GM18499 (cell line): ENCODE data around the gene HERC4.
"Not testable (repeated sequence)": the region's sequence is repeated elsewhere in the genome, so short reads cannot be mapped to it uniquely, and the experiment has no call there.

Experiments used
- ATAC-seq: cut with Tn5 transposase; IDR thresholded peaks from one replicate; pipeline ENCODE4 v1.9.1; 2021; ENCODE audit warnings: moderate number of reproducible peaks; ENCODE audit not compliant: insufficient read depth, unreplicated experiment

Gene HERC4

DNA sequence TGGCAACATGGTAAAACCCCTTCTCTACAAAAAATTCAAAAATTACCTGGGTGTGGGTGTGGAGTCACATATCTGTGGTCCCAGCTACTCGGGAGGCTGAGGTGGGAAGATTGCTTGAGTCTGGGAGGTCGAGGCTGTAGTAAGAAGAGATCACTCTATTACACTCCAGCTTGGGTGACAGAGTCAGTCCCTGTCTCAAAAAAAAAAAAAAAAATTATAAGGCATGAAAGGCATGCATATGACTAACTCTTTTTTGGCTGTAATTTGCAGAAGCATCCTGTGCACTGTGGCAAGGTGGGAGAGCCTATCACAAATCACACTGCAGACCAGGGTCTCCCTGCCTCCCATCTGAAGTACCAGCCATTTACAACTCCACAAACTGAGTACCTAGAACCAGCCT is 20.1 kb upstream of the HERC4 start:
- no peak for ATAC-seq

DNA sequence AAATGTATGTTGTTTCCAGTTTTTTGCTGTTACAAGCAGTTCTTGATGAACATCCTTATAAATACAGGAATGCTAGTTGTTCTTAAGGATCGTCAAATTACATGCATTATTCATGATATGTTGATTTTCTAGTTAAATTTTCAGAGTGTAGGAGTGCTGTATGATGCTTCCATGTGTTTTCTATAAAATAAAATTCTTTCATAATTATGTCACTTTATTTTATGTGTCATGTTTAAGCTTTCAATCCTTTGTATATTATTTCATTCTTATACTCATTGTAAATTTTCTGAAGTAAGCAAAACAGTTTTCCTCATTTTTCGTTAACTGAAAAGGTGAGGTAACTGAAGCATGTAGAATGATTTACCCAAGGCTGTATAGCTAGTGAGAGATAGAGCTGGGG is 17.4 kb upstream of the HERC4 start:
- no peak for ATAC-seq

DNA sequence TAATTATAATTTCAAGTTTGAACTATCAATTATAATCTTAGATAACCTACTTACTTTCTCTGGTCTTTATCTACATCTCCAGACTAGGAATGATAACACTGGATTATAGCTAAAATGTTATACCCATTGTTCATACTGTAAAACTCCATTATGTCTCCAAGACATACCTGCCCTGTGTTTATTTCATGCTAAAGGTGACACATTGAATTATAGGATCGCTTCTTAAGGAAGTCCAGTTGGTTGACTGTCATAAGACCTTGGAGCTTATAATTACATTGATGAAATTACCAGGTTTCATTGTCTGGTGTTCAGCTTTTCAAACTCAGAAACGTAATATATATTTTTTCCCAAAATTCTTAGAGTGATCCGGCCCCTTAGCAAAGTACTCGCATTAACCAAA is 15.5 kb upstream of the HERC4 start:
- ATAC-seq: no peak

DNA sequence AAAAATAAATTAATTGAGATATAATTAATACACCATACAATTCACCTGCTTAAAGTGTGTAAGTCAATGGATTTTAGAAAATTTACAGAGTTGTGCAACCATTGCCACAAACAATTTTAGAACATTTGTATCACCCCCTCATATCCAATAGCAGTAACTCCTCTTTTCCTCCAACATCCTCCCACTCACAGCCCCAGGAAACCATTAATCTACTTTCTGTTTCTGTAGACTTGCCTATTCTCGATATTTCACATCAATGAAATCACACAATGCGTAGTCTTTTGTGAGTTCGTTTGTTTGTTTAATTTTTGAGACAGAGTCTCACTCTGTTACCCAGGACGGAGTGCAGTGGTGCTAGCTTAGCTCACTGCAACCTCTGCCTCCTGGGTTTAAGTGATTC is 13.7 kb upstream of the HERC4 start:
- ATAC-seq: no peak

DNA sequence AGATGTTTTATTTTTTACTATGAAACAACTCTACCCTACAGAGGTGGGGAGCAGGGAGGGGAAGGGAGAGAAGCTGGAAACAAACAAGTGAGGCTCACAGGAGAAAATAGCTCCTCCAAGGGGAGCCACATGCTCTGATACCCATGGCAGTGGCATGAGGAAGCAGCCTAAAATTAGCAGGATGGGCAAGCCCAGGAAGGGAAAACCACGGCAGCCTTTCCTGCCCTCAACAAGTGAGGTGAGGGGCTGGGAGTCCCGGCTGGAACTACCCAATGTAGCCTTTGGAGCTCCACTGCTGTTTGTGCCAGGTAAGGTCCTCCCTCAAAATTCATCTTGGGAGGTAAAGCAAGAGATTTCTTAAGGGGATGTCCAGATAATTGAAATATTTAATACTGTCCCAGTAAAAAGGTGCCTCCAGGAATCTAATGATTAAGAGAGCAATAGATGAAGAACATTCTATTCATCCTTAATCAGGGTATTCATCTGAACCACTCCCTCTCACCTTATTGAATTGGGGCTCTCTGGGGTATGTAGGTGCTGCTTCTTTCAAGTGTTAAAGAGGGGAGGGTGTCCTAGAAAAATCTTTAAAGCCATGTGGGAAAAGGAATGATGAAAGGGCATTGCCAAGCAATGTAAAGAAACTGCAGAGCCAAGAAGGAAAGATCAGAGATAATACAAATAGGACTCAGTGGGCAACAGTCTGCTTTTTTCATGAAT is 12.8 kb upstream of the HERC4 start:
- no peak for ATAC-seq

DNA sequence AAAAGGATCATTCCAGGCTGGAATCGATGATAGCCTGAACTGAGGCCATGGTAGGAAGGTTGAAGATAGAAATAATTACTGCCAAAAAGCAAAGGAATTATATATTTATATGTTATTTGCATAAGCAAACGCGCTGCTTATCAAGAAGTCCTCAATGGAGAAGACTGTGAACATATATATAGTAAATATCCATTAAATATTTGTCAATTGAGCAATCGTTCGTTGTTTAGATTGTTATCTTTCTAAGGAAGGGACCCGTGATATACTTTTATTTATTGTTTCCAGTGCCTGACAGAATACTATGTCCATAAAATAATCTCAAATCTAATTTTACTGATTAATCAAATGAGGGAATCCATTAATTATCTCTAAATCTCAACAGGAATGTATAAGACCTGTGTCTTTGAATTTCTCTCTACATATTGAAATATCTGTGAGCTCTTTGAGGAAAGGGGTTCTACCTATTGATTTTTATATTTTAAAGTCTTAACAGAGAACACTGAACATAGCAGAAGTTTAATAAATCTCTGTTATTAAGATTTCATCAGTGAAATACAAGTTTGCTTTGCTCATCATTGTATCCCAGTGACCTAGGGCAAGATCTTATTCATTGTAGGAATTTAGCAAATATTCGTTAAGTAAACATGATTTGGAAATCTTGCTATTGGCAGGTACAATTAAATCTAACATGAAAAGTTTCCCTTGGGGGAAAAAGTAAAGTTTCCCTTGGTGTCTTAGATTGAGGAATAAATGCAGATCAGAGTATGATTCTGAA is 12.0 kb upstream of the HERC4 start:
- ATAC-seq: no peak

DNA sequence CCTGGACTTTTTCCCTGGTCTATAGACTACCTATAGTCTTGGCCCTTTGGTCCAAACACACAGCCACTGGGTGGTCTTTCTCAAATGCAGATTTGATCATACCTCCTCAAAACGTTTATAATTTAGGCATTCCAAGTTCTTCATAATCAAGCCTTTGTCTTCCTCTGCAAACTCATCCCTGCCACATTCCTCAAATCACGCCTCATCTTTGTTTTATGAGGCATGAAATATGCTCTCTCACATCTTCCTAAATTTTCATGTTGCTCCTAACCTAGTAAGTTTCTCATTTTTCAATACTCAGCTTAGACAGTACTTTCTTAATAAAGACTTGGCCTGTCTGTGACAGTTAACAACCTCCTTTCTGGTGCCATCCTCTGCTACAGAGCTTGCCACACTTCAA is 10.9 kb upstream of the HERC4 start:
- ATAC-seq: no peak

DNA sequence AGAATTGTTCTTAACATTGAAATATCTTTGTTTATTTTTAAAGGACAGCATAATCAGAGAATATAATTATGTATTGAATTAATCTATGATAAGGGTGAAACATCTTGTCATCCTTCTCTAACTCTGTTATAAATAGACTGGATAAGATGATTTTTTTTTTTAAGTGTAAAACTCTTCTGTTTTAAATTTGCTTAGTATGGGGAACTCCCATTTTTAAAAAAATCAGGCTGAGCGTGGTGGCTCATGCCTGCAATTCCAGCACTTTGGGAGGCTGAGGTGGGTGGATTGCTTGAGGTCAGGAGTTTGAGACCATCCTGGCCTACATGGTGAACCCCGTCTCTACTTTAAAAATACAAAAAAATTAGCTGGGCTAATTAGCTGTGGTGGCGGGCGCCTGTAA is 9.4 kb upstream of the HERC4 start:
- ATAC-seq: no peak

DNA sequence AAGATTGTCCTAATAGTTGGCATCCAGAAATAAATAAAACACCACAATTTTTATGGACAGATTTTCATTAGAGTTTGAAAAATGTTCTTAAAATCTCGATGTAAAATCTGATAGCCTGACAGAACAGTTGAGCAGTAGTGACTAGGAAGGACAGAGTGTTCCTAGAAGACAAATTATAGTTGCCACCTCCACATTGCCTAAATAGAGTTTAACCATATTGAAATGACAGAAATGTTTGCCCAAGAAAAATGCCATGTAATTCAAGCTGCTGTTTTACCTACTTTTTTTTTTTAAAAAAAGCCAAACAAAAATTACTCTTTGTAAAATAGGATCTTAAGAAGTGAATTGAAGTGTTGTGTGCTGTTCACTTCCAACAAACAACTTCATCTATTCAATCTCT is 8.9 kb upstream of the HERC4 start:
- no peak for ATAC-seq

DNA sequence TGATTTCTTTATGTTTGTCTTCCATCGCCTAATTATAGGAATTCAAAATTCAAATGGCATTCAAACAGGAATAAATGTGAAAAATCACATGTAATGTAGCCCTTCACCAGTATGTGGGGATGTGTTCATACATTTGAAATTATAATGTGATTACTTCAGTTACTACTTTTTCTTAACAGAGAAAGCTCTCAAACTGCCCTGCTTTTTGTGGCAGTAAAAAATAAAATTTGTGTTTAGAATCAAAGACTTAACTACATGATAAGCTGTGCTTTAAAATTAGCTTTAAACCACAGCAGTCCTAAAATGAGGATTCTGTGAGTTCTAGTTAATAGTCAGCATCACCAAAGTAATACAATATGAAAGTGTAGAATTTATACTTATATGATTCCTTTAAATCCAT is 7.8 kb upstream of the HERC4 start:
- no peak for ATAC-seq

DNA sequence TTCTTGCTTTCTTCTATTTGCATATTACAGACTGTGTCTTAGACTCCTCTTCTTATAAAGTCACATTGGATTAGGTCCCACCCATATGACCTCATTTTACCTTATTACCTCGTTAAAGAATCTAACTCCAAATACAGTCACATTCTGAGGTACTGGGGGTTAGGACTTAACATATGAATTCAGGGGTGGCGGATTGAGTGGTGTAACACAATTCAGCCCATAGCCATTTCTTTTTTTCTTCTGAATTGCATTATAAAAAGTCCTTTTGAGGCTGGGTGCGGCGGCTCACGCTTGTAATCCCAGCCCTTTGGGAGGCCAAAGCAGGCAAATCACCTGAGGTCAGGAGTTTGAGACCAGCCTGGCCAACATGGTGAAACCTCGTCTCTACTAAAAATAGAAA is 6.8 kb upstream of the HERC4 start:
- ATAC-seq: no peak

DNA sequence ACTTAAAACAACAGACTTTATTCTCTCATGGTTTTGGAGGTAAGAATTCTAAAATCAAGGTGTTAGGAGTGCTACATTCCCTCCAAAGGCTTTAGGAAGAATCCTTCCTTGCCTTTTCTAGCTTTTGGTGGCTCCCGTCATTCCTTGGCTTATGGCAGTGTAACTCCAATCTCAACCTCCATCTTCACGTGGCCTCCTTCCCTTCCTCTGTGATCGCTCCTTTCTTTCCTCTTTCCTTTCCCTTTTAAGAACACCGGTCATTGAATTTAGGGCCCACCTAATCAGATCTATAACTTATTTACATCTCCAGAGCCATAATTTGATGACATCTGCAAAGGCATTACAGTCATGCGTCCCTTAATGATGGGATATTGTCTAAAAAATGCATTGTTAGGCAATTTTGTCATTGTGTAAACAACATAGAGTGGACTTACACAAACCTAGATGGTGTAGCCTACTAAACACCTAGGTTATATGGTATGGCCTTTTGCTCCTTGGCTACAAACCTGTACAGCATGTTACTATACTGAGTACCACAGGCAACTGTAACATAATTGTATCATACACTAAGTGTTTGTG is 5.9 kb upstream of the HERC4 start:
- ATAC-seq: no peak

DNA sequence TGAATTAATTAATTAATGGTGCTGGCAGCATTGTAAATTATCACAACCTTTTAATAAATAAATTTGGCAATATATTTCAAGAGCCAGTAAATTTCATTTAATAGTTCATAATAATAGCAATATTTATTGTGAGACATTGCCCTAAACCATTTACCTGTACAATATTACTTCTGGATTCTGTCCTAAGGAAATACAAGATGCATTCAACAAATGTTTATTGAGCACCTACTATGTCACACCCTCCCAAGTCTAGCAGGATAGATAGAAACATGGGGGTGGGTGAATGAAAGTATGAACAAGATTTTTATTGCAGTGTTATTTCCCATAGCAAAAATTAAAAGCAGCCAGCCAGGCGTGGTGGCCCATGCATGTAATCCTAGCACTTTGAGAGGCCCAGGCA is 4.4 kb upstream of the HERC4 start:
- ATAC-seq: no peak

DNA sequence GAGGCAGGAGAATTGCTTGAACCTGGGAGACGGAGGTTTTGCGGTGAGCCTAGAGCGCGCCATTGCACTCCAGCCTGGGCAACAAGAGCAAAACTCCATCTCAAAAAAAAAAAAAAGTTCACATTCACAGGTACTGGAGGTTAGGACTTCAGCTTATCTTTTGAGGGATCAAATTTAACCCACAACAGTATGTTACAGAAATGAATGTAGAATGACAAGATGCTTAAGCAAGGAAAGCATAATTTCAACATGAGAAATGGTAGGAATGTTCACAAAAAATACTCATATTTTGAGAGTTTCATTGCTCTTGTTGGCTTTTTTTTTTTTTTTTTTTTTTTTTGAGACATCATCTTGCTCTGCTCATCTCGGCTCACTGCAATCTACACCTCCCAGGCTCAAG is 1.9 kb upstream of the HERC4 start:
- ATAC-seq: no peak

DNA sequence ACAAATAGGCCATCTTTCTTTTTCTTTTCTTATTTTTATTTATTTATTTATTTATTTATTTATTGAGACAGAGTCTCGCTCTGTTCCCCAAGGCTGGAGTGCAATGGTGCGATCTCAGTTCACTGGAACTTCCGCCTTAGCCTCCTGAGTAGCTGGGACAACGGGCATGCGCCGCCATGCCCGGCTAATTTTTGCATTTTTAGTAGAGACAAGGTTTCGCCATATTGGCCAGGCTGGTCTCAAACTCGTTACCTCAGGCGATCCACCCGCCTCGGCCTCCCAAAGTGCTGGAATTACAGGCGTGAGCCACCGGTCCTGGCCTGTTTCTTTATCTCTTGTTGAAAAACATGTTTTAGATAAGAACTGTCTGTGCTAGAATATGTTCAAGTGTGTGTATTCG is 998 bp upstream of the HERC4 start:
- ATAC-seq: not testable (repeated sequence)

DNA sequence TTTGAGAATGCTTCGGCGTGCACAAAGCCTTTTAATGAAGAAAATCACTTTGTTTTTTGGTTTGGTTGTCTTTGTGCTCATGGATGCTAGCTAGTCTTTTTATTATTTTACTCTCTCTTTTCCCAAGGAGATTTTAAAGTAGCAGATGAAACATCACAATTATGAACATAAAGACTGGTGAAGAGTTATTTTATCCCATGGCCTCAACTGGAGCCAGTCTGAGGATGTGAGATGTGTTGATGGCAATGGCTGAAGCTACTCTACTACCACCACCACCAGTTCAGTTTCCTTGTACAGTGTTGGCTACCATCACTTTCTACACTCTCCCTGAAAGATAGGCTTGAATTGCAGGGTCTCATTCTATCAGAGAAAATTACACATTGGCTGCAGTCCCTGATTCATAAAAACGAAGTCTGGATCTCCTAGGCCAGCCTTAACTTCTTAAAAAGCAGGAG is 494 bp upstream of the HERC4 start:
- no peak for ATAC-seq

DNA sequence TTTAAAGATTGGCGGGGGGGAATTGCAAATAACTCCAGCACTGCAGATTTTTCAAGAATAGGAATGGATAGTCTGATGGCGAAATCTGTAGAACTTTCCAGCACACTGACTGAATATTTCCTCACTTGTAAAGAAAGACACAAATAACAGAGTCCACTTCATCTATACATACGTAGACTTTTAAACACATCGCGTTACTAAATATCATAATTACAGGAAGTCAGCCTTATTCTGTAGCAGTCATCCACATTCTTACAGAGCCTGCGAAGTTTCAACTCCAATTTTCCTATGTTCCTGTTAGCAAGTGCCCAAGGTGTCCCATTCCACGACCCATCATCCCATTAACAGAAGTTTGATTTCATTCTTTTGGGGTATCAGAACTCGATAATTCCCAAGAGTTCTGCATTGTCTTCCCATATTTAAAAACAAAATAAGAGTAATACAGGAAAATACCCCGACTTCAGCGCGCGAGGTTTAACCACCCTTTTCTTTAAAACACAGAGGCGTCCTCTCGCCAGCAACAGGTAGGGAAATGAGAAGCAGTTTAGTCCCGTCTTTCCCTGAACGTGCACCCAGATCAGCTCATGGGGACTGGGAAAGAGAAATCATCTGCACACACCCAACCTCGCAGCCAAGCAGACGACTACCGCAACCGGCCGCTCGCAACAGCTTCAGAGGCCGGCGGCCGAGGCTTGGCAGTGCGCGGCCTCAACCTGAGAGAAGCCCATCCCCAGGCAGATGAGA is 880 bp downstream of the HERC4 start:
- peak; percentile 24 for ATAC-seq

DNA sequence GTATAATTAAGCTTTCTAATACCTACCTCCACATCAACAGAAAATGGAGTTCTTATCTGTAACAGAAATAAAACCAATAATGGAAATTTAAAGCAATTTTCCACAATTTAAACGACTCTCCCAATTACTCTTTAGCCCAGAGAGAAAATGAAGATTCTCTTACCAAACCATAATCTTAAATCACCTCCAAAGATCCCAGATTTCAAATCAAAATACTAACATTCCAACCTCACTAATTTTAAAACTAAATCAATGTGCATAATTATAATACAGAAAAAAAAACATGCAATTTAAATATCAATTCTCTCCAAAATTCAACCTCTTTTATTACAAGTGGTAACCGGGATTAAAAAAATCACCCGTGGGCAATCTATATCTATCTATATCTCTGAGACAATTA is 1.5 kb downstream of the HERC4 start:
- no peak for ATAC-seq

DNA sequence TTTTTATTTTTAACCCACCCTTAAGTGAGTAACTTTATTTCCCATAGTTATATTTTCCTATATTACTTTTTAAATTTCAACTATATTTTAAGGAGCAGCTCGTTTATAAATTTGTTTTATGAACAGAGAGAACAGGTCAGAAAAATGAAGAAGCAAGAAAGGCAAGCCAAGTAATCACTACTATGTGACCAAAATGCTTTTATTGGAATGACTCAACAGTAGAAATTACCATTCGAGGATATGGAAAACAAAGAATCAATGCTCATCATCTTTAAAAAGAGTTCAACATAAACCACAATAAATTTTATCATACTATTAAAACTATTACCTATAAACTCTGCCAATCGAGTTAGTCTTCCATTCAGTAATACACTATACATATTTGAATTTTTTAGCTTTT is 7.6 kb downstream of the HERC4 start:
- no peak for ATAC-seq

DNA sequence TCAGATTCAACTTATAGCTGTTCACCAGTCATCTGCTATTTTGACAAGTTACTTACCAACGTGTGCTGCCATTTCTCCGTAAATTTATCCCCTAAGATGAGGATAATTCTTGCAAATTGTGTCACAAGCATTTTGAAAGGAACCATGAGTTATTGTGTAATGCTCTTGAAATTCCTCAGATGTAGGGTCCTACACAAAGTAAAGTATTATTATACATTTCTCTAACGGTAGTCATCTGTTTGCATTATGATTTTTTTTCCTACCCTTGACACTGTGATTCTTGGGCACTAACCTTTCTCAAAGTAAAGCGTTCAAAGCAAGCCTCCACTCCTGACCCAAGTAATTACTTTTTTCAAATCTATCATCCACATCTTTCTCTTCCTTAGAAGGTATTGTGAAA is 8.1 kb downstream of the HERC4 start:
- no peak for ATAC-seq

DNA sequence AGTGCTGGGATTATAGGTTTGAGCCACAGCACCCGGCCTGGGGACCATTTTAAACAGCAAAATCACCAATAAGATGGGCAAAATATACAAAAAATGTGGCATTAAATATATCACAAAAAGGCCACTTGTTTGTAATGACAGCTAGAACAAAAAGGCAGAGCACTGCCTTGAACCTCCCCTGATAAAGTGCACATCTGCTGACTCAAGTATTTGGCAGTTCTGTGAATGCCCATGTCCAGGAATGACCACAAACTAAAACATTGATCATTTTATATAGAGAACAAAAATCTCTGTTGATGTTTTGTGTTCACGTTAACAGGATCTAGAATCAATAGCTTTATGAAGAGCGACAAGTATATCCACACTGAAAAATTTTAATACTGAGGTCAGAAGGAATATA is 21.5 kb downstream of the HERC4 start:
- no peak for ATAC-seq
